Measurements from ENCODE around the gene ESYT2. TPM values are rescaled to one million over a fixed set of nuclear protein-coding genes. Genes with fewer than 3 reads are reported as not detected.

The ESYT2 gene
- total and polyA plus RNA-seq, 9 of the 15 experiments (the other 6 are each of a cell fraction or from before 2014, with no cell fraction given): 5.8 to 86.9 (median 64.7) TPM

DNA sequence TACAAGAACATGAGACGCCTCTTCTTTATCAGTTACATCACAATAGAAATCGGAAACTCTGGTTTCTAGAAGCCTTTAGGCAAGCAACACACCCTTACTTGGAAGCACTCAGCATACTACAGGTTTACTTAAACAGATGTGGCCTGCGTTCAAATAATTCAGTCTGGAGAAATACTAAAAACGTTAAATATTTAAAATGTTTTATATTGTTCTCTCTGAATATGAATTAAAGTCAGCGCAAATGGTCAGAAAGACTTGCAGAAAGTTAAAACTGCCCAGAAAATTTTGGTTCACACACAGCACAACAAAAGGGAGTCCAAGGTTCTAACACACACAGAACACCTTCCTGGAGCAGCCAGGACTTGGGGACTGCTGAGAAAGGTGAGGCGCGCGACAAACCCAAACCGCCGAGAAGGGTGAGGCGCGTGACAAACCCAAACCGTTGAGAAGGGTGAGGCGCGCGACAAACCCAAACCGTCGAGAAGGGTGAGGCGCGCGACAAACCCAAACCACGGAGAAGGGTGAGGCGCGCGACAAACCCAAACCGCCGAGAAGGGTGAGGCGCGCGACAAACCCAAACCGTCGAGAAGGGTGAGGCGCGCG, 25.8 kb downstream of the ESYT2 start:
- H2AFZ ChIP-seq (ENCODE audit: low read depth, low read length): no peak overlapping the region
- 90% methylated on average over 16 of the region's 35 CpGs for WGBS (ENCODE audit: insufficient coverage, low coverage, missing lambda C conversion rate)
- ChIA-PET CTCF (ENCODE audit: low intra/inter-chr PET ratio) (no interaction called here), POLR2A (interaction anchor here (0.7 kb wide), 1 partner anchor 15 kb away, joined by 4 read pairs; no protein-coding TSS in a partner anchor)
- H3K27ac ChIP-seq (ENCODE audit: extremely low read depth, low read depth, low read length): no peak overlapping the region
- no peak for ATAC-seq
- BruUV-seq (replicated peaks): no TSS peak
- H3K27me3 ChIP-seq (ENCODE audit: control insufficient read depth in 2 of 2, insufficient read depth in 2 of 2, low read length in 2 of 2): no peaks in the 10 kb centered on the region
- DNase-seq (ENCODE audit: extremely low read depth in 1 of 4, low spot score in 3 of 4): no peak
- H3K9me3 ChIP-seq (replicated peaks; ENCODE audit: control insufficient read depth, insufficient read depth, low read depth, low read length): peaks cover 16% of the 10 kb centered on the region; the same call in 1 of the 2 replicates
- peaks cover 0 to 6% of the 10 kb centered on the region in 2 experiments; a peak in 2 of 5 replicates for H3K4me1 ChIP-seq (replicated peaks in 1 of 2; ENCODE audit: control insufficient read depth in 2 of 2, insufficient read depth in 2 of 2, low read length in 2 of 2)
- H4K20me1 ChIP-seq (replicated peaks; ENCODE audit: control insufficient read depth, insufficient read depth, low read length): no peaks in the 10 kb centered on the region; the same call in 1 of the 2 replicates
- H3K9me1 ChIP-seq (ENCODE audit: control insufficient read depth, insufficient read depth, low read length): no peaks in the 10 kb centered on the region
- peaks cover 36% of the 10 kb centered on the region for H3K36me3 ChIP-seq (ENCODE audit: control insufficient read depth, insufficient read depth, low read length)
- H3K4me2 ChIP-seq (ENCODE audit: insufficient read depth, low read length): no peak overlapping the region
- H3K79me2 ChIP-seq (ENCODE audit: control insufficient read depth, insufficient read depth, low read length): peaks cover 90% of the 10 kb centered on the region
- in situ Hi-C loops (cut with MboI) (no loop called here), intact Hi-C loops (cut with micrococcal nuclease) (no loop called here)
- H3K4me3 ChIP-seq: no peak overlapping the region
- FAIRE-seq: peak; percentile 11
- no peak overlapping the region for H3K9ac ChIP-seq (ENCODE audit: insufficient read depth in 1 of 2, low read depth in 2 of 2, low read length in 2 of 2)
- TF ChIP-seq GTF3C2 (IDR thresholded peaks at IDR 0.05; ENCODE audit: borderline replicate concordance, extremely low read depth, insufficient read length) (no peak), MCM5 (IDR thresholded peaks at IDR 0.05; ENCODE audit: low read depth) (no peak), ZNF586 (CRISPR knock-in tag; conservative IDR thresholded peaks at IDR 0.05) (no peak)
- TF ChIP-seq, protein P1, sequence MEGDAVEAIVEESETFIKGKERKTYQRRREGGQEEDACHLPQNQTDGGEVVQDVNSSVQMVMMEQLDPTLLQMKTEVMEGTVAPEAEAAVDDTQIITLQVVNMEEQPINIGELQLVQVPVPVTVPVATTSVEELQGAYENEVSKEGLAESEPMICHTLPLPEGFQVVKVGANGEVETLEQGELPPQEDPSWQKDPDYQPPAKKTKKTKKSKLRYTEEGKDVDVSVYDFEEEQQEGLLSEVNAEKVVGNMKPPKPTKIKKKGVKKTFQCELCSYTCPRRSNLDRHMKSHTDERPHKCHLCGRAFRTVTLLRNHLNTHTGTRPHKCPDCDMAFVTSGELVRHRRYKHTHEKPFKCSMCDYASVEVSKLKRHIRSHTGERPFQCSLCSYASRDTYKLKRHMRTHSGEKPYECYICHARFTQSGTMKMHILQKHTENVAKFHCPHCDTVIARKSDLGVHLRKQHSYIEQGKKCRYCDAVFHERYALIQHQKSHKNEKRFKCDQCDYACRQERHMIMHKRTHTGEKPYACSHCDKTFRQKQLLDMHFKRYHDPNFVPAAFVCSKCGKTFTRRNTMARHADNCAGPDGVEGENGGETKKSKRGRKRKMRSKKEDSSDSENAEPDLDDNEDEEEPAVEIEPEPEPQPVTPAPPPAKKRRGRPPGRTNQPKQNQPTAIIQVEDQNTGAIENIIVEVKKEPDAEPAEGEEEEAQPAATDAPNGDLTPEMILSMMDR (IDR thresholded peaks at IDR 0.05 in 2 of 3, conservative IDR thresholded peaks at IDR 0.05 in 1 of 3; ENCODE audit: insufficient read depth in 2 of 3, low read depth in 1 of 3, low read length in 3 of 3): no peak

Data from K562 (cell line).